SW480 (cell line): ENCODE measurements around the gene CENPN.

Source experiments
- DNase-seq: peaks from one replicate; pipeline ENCODE4 v3.0.0-alpha.2; 2016; ENCODE audit warnings: low spot score

CENPN gene

GRCh38 chr16:81029930-81030604 lies 23.1 kb downstream of the CENPN start:
- DNase-seq = no peak

GRCh38 chr16:81035398-81035974 lies 28.5 kb downstream of the CENPN start, which contains the start of gene ATMIN:
Gene ATMIN, plus strand, starts transcription at chr16:81035842. Its CDS starts 29 bp downstream, at chr16:81035871.
- peak; percentile 78 for DNase-seq

- DNase-seq = peak; percentile 28
Observed at GRCh38 chr16:81035975-81036750, 29.1 kb downstream of the CENPN start.

- DNase-seq = peak; percentile 4
Observed at GRCh38 chr16:81036751-81037350, 29.8 kb downstream of the CENPN start.

GRCh38 chr16:81040131-81040530 lies 33.1 kb downstream of the CENPN start:
- DNase-seq = no peak

GRCh38 chr16:81040842-81041241 lies 33.8 kb downstream of the CENPN start:
- no peak for DNase-seq

- DNase-seq = no peak
Observed at GRCh38 chr16:81041696-81042095, 34.7 kb downstream of the CENPN start.

- no peak for DNase-seq
Observed at GRCh38 chr16:81042821-81043220, 35.8 kb downstream of the CENPN start.

GRCh38 chr16:81053761-81054160 lies 46.7 kb downstream of the CENPN start:
- no peak for DNase-seq

GRCh38 chr16:81060576-81061306 lies 53.7 kb downstream of the CENPN start:
- no peak for DNase-seq

- no peak for DNase-seq
Observed at GRCh38 chr16:81061307-81061640, 54.3 kb downstream of the CENPN start.

- DNase-seq = no peak
Observed at GRCh38 chr16:81061871-81062608, 55.0 kb downstream of the CENPN start.

- no peak for DNase-seq
Observed at GRCh38 chr16:81066681-81067080, 59.7 kb downstream of the CENPN start.

- DNase-seq = no peak
Observed at GRCh38 chr16:81067166-81067565, 60.2 kb downstream of the CENPN start.

- DNase-seq = no peak
Observed at GRCh38 chr16:81069063-81069462, 62.0 kb downstream of the CENPN start.

- no peak for DNase-seq
Observed at GRCh38 chr16:81070979-81071378, 64.0 kb downstream of the CENPN start.

- peak; percentile 25 for DNase-seq
Observed at GRCh38 chr16:81071805-81072204, 64.8 kb downstream of the CENPN start.

- DNase-seq = no peak
Observed at GRCh38 chr16:81073560-81074330, 66.7 kb downstream of the CENPN start.

GRCh38 chr16:81076566-81077075 lies 69.6 kb downstream of the CENPN start:
- DNase-seq = peak; percentile 83
